IMR-90 (cell line): ENCODE data around the gene ETV6. TPM values are rescaled to one million over a fixed set of nuclear protein-coding genes. Genes with fewer than 3 reads are reported as not detected.

Source experiments
- ATAC-seq: fragments of 200-7000 bp; cut with Tn5 transposase; 2 replicates; pipeline ENCODE4 v1.9.1; 2020; ENCODE audit warnings: low read depth, mild to moderate bottlenecking, moderate library complexity
- BruUV-seq: library from RNA; stranded (reverse); fragments of 400-500 nt; replicated peaks from 2 replicates; lab custom pipeline; 2021; lab: Mats Ljungman, UMichigan
- CTCF ChIA-PET: fragments of 300-600 bp; formaldehyde crosslinking; extraction: SDS; loops from one replicate; lab custom pipeline; 2021; ENCODE audit warnings: antibody characterized with exemption; lab: Yijun Ruan, JAX
- POLR2A ChIA-PET: fragments of 300-600 bp; sonication (Branson Sonifier 250); formaldehyde crosslinking; loops from one replicate; lab custom pipeline; 2022; ENCODE audit warnings: antibody characterized with exemption; ENCODE audit not compliant: unreplicated experiment; lab: Charles Lee
- DNase-seq: peaks from one replicate; pipeline ENCODE4 v3.0.0; 2013
- H2AFZ ChIP-seq: replicated peaks from 2 replicates; pipeline ENCODE3; 2013; ENCODE audit warnings: low read length, mild to moderate bottlenecking; ENCODE audit not compliant: poor library complexity
- H2AK5ac ChIP-seq: 2 replicates; pipeline ENCODE4 v1.6.1; 2013; ENCODE audit warnings: low read depth, low read length, inconsistent platforms
- H2AK9ac ChIP-seq: replicated peaks from 2 replicates; pipeline ENCODE3; 2013; ENCODE audit warnings: mild to moderate bottlenecking, low read depth, low read length, moderate library complexity; ENCODE audit not compliant: poor library complexity
- H2BK120ac ChIP-seq: 2 replicates; pipeline ENCODE4 v1.6.1; 2013; ENCODE audit warnings: low read depth, low read length, inconsistent platforms
- H2BK15ac ChIP-seq: 3 replicates; pipeline ENCODE4 v1.6.1; 2013; ENCODE audit warnings: low read depth, low read length, inconsistent platforms
- H2BK20ac ChIP-seq: 2 replicates; pipeline ENCODE4 v1.6.1; 2013; ENCODE audit warnings: low read depth, mild to moderate bottlenecking, inconsistent platforms, low read length, moderate library complexity
- H2BK5ac ChIP-seq: 2 replicates; pipeline ENCODE4 v1.6.1; 2013; ENCODE audit warnings: mild to moderate bottlenecking, low read depth, low read length, inconsistent platforms; ENCODE audit not compliant: poor library complexity, severe bottlenecking
- H3K14ac ChIP-seq: replicated peaks from 2 replicates; pipeline ENCODE4 v1.6.1; 2013; ENCODE audit warnings: low read depth, low read length, inconsistent platforms
- H3K18ac ChIP-seq: 2 replicates; pipeline ENCODE4 v1.6.1; 2013; ENCODE audit warnings: low read depth, low read length, control low read depth
- H3K23ac ChIP-seq: 2 replicates; pipeline ENCODE4 v1.6.1; 2013; ENCODE audit warnings: low read depth, low read length, inconsistent platforms
- H3K27ac ChIP-seq: 2 replicates; pipeline ENCODE4 v1.5.1; 2013; ENCODE audit warnings: mild to moderate bottlenecking, control low read depth, low read length; ENCODE audit not compliant: insufficient read depth
- H3K27me3 ChIP-seq: 2 replicates; pipeline ENCODE4 v1.6.1; 2013; ENCODE audit warnings: low read length; ENCODE audit not compliant: control insufficient read depth, insufficient read depth
- H3K36me3 ChIP-seq: 2 replicates; pipeline ENCODE4 v1.6.1; 2013; ENCODE audit warnings: low read length, mixed read lengths; ENCODE audit not compliant: control insufficient read depth, insufficient read depth
- H3K4ac ChIP-seq: 2 replicates; pipeline ENCODE4 v1.6.1; 2013; ENCODE audit warnings: low read depth, low read length, inconsistent platforms
- H3K4me1 ChIP-seq: 2 replicates; pipeline ENCODE4 v1.6.1; 2013; ENCODE audit warnings: low read length, mixed read lengths; ENCODE audit not compliant: control insufficient read depth, insufficient read depth
- H3K4me2 ChIP-seq: 2 replicates; pipeline ENCODE4 v1.6.1; 2013; ENCODE audit warnings: low read depth, mild to moderate bottlenecking, control low read depth, low read length, moderate library complexity
- H3K4me3 ChIP-seq: 2 replicates; pipeline ENCODE4 v1.5.1; 2013; ENCODE audit warnings: low read depth, mild to moderate bottlenecking, control low read depth, low read length, moderate library complexity; ENCODE audit not compliant: insufficient read depth
- H3K56ac ChIP-seq: 2 replicates; pipeline ENCODE4 v1.6.1; 2013; ENCODE audit warnings: low read length, inconsistent platforms; ENCODE audit not compliant: insufficient read depth; ENCODE audit errors: extremely low read depth
- H3K79me1 ChIP-seq, 2 experiments: 2 replicates each; pipeline ENCODE4 v1.6.1; 2013; ENCODE audit warnings: low read length in 2 of 2, inconsistent platforms in 1 of 2, low read depth in 1 of 2
- H3K9ac ChIP-seq: 2 replicates; pipeline ENCODE4 v1.6.1; 2013; ENCODE audit warnings: low read depth, low read length, control low read depth
- H3K9me1 ChIP-seq: 2 replicates; pipeline ENCODE4 v1.6.1; 2013; ENCODE audit warnings: low read length, inconsistent platforms; ENCODE audit not compliant: insufficient read depth
- H3K9me3 ChIP-seq: 2 replicates; pipeline ENCODE4 v1.6.1; 2013; ENCODE audit warnings: low read length; ENCODE audit not compliant: control insufficient read depth, insufficient read depth
- H4K20me1 ChIP-seq: 2 replicates; pipeline ENCODE4 v1.6.1; 2013; ENCODE audit warnings: low read length, inconsistent platforms; ENCODE audit not compliant: insufficient read depth
- H4K5ac ChIP-seq: 2 replicates; pipeline ENCODE4 v1.6.1; 2013; ENCODE audit warnings: mild to moderate bottlenecking, low read depth, low read length, control low read depth
- H4K8ac ChIP-seq, 2 experiments: 2 replicates each; pipeline ENCODE4 v1.6.1; 2013; ENCODE audit warnings: low read depth in 2 of 2, low read length in 2 of 2, control low read depth in 1 of 2, inconsistent platforms in 1 of 2
- H4K91ac ChIP-seq: 2 replicates; pipeline ENCODE4 v1.6.1; 2013; ENCODE audit warnings: low read depth, low read length, inconsistent platforms; ENCODE audit not compliant: insufficient read depth
- CTCF ChIP-seq: conservative IDR thresholded peaks from 2 replicates; pipeline ENCODE4 v1.5.1; 2012; ENCODE audit warnings: mild to moderate bottlenecking, low read depth, low read length, improper control_type of control experiment
- FOS ChIP-seq: fragments of 150-350 bp; IDR thresholded peaks from 2 replicates; pipeline ENCODE4 v1.6.1; 2016; ENCODE audit warnings: low read depth, low read length
- WGBS, 2 experiments: methylation state at CpG; one replicate each; pipeline versions ENCODE4 v1.1.5 to v1.1.7; 2013; ENCODE audit warnings: missing lambda C conversion rate in 2 of 2; ENCODE audit not compliant: insufficient read length in 1 of 2; ENCODE audit errors: extremely low coverage in 2 of 2; 5-methylcytosine and 5-hydroxymethylcytosine counted together
- dilution Hi-C: fragments of 300-500 bp; cut with HindIII; formaldehyde crosslinking; loops from one replicate; pipeline ENCODE4 v1.14.3; 2018; ENCODE audit warnings: low sequenced_read_pairs; ENCODE audit not compliant: unreplicated experiment
- in situ Hi-C: fragments of 300-500 bp; cut with MboI; formaldehyde crosslinking; loops from 3 replicates; pipeline ENCODE4 v1.14.3; 2019; ENCODE audit warnings: low sequenced_read_pairs, inconsistent platforms, mixed read lengths
- intact Hi-C: fragments of 100-400 bp; cut with micrococcal nuclease; formaldehyde crosslinking; loops from 2 replicates; pipeline ENCODE4 v1.10.0; 2022
- polyA plus RNA-seq, 3 experiments: library from polyadenylated mRNA; depleted of rRNA; stranded (reverse); fragments of >200 nt; gene quantifications; 2 replicates each; pipeline ENCODE4 v1.2.3, GENCODE V29; 2012; ENCODE audit warnings: low replicate concordance in 1 of 3
- total RNA-seq: library from RNA; depleted of rRNA; stranded (reverse); fragments of >200 nt; gene quantifications from 2 replicates; pipeline ENCODE4 v1.2.3, GENCODE V29; 2012

The ETV6 gene
- total and polyA plus RNA-seq, 2 of the 4 experiments (the other 2 are of a cell fraction): 8.4 to 9.9 TPM

- Histone ChIP-seq H2BK120ac (peak overlapping the region; percentile 6; the same call in 1 of the 2 replicates), H3K36me3 (peaks cover 19% of the 10 kb centered on the region), H4K5ac (no peak overlapping the region), H3K27ac (no peak overlapping the region), H3K4me2 (no peak overlapping the region), H3K4ac (no peak overlapping the region), H3K9ac (no peak overlapping the region), H3K9me3 (no peaks in the 10 kb centered on the region), H3K27me3 (no peaks in the 10 kb centered on the region), H2BK5ac (no peak overlapping the region), H2AK9ac (no peak overlapping the region), H2BK20ac (no peak overlapping the region), H3K56ac (no peak overlapping the region), H4K91ac (no peak overlapping the region), H4K8ac (no peak overlapping the region; a peak in 1 of 4 replicates), H3K4me3 (no peak overlapping the region), H3K18ac (no peak overlapping the region), H2BK15ac (no peak overlapping the region), H3K23ac (no peak overlapping the region), H3K79me1 (peaks cover 11 to 37% of the 10 kb centered on the region in 2 experiments), H4K20me1 (no peaks in the 10 kb centered on the region), H3K9me1 (peaks cover 9% of the 10 kb centered on the region), H2AFZ (no peak overlapping the region), H2AK5ac (no peak overlapping the region), H3K14ac (no peak overlapping the region), H3K4me1 (peaks cover 6% of the 10 kb centered on the region)
- dilution Hi-C loops (no loop called here), in situ Hi-C loops (no loop called here), intact Hi-C loops (no loop called here)
- ATAC-seq: no peak
- TF ChIP-seq CTCF (no peak), FOS (0 out of 2 replicates have a peak, but pooled peaks have one; percentile 6)
- ChIA-PET POLR2A (no interaction called here), CTCF (no interaction called here)
- no peak for DNase-seq
- BruUV-seq: no TSS peak
- WGBS, 2 experiments: 100% methylated on average over 1 of the region's 3 CpGs; no CpG with 5 or more reads in 1 of the 2 experiments
Measured at GRCh38 chr12:11886339-11886738, 236.9 kb downstream of the ETV6 start.
